ENCODE data around the gene ZNF528. TPM values are rescaled to one million over a fixed set of nuclear protein-coding genes. Genes with fewer than 3 reads are reported as not detected.

The ZNF528 gene
- total RNA-seq, 4 donors from 2014 or later = 26.2 to 34.8 (median 30.7) TPM

GRCh38 chr19:52370341-52370710, 27.3 kb upstream of the ZNF528 start:
- TF ChIP-seq, protein P1, sequence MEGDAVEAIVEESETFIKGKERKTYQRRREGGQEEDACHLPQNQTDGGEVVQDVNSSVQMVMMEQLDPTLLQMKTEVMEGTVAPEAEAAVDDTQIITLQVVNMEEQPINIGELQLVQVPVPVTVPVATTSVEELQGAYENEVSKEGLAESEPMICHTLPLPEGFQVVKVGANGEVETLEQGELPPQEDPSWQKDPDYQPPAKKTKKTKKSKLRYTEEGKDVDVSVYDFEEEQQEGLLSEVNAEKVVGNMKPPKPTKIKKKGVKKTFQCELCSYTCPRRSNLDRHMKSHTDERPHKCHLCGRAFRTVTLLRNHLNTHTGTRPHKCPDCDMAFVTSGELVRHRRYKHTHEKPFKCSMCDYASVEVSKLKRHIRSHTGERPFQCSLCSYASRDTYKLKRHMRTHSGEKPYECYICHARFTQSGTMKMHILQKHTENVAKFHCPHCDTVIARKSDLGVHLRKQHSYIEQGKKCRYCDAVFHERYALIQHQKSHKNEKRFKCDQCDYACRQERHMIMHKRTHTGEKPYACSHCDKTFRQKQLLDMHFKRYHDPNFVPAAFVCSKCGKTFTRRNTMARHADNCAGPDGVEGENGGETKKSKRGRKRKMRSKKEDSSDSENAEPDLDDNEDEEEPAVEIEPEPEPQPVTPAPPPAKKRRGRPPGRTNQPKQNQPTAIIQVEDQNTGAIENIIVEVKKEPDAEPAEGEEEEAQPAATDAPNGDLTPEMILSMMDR (IDR thresholded peaks at IDR 0.05) = no peak
- TF ChIP-seq POLR2A (IDR thresholded peaks at IDR 0.05) = no peak
- no peak for TF ChIP-seq EP300 (IDR thresholded peaks at IDR 0.05)
- H3K4me1 ChIP-seq = peaks cover 0 to 17% (median 3%) of the 10 kb centered on the region in 4 donors
- H3K36me3 ChIP-seq = peaks cover 0 to 65% (median 34%) of the 10 kb centered on the region in 3 donors
- no peaks in the 10 kb centered on the region for H3K27me3 ChIP-seq
- peak overlapping the region; percentile 88 to 99 (median 94) for H3K27ac ChIP-seq
- no peak for DNase-seq (ENCODE audit: low spot score in 2 of 2)
- peak overlapping the region; percentile 57 to 91 (median 82) for H3K4me3 ChIP-seq
- peaks cover 0 to 73% (median 20%) of the 10 kb centered on the region in 4 donors for H3K9me3 ChIP-seq
- 29 to 43% methylated on average over 7 of the region's 7 CpGs for WGBS, 2 donors

- 63 to 65% methylated on average over 1 of the region's 1 CpG for WGBS, 2 donors
- H3K27me3 ChIP-seq = no peaks in the 10 kb centered on the region
- H3K9me3 ChIP-seq = peaks cover 0 to 94% (median 25%) of the 10 kb centered on the region in 4 donors
- peaks cover 0 to 99% (median 8%) of the 10 kb centered on the region in 3 donors for H3K36me3 ChIP-seq
- no peak overlapping the region for H3K4me3 ChIP-seq
- no peak for DNase-seq (ENCODE audit: low spot score in 2 of 2)
- no peaks in the 10 kb centered on the region for H3K4me1 ChIP-seq
- H3K27ac ChIP-seq = no peak overlapping the region
- TF ChIP-seq, protein P1 (IDR thresholded peaks at IDR 0.05) = no peak
- TF ChIP-seq POLR2A (IDR thresholded peaks at IDR 0.05) (no peak), EP300 (IDR thresholded peaks at IDR 0.05) (no peak)
Observed at GRCh38 chr19:52391135-52391534, 6.5 kb upstream of the ZNF528 start.

DNA sequence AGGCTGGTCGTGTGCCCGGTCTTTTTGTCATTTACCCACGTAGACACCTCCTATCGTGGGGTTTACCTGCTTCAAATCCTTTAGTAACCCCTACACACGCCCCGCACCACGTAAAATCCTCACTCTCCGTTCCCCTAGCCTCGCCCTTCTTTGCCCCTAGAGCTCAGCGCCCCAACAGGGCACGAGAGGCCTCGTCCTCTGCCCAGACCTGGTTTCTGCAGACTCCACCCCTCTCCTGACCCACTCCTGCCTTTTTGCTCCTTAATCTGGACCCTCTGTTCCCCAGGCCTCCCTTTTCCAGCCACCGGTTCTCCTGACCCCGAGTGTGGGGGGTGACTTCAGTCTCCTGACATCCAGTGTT, 412 bp downstream of the ZNF528 start:
- no peak for DNase-seq (ENCODE audit: low spot score in 2 of 2)
- 1 to 2% methylated on average over 14 of the region's 14 CpGs for WGBS, 2 donors
- Histone ChIP-seq H3K4me1 (peaks cover 0 to 22% (median 13%) of the 10 kb centered on the region in 4 donors), H3K4me3 (peak overlapping the region; percentile 53 to 83 (median 64)), H3K9me3 (peaks cover 0 to 46% (median 4%) of the 10 kb centered on the region in 4 donors), H3K36me3 (peaks cover 0 to 78% (median 0%) of the 10 kb centered on the region in 3 donors), H3K27ac (peak overlapping the region in 3 of 4 donors; percentile 57 to 85 (median 78)), H3K27me3 (no peaks in the 10 kb centered on the region)
- TF ChIP-seq, protein P1 (IDR thresholded peaks at IDR 0.05) = no peak
- TF ChIP-seq EP300 (IDR thresholded peaks at IDR 0.05) (no peak), POLR2A (IDR thresholded peaks at IDR 0.05) (no peak)

- Histone ChIP-seq H3K9me3 (peaks cover 0 to 100% (median 34%) of the 10 kb centered on the region in 4 donors), H3K27me3 (no peaks in the 10 kb centered on the region), H3K4me3 (no peak overlapping the region), H3K36me3 (peaks cover 31 to 100% (median 52%) of the 10 kb centered on the region in 3 donors), H3K27ac (no peak overlapping the region), H3K4me1 (no peaks in the 10 kb centered on the region)
- 91 to 97% methylated on average over 6 of the region's 6 CpGs for WGBS, 2 donors
- no peak for TF ChIP-seq EP300 (IDR thresholded peaks at IDR 0.05)
- no peak for TF ChIP-seq POLR2A (IDR thresholded peaks at IDR 0.05)
- no peak for DNase-seq (ENCODE audit: low spot score in 2 of 2)
Observed at GRCh38 chr19:52410276-52410675, 12.6 kb downstream of the ZNF528 start.

GRCh38 chr19:52415711-52416110, 18.1 kb downstream of the ZNF528 start:
- no peak overlapping the region for H3K4me3 ChIP-seq
- no peak overlapping the region for H3K27ac ChIP-seq
- H3K36me3 ChIP-seq = peaks cover 9 to 53% (median 10%) of the 10 kb centered on the region in 3 donors
- no peaks in the 10 kb centered on the region for H3K27me3 ChIP-seq
- 97 to 98% methylated on average over 5 of the region's 5 CpGs for WGBS, 2 donors
- peaks cover 6 to 100% (median 50%) of the 10 kb centered on the region in 4 donors for H3K9me3 ChIP-seq
- no peak for DNase-seq (ENCODE audit: low spot score in 2 of 2)
- no peak for TF ChIP-seq EP300 (IDR thresholded peaks at IDR 0.05)
- TF ChIP-seq POLR2A (IDR thresholded peaks at IDR 0.05) = no peak
- TF ChIP-seq, protein P1 (IDR thresholded peaks at IDR 0.05) = no peak
- no peaks in the 10 kb centered on the region for H3K4me1 ChIP-seq
